ENCODE results near the gene SRCAP. TPM values are rescaled to one million over a fixed set of nuclear protein-coding genes. Genes with fewer than 3 reads are reported as not detected.

SRCAP gene
- total RNA-seq, 1 donor: 15.1 TPM

DNA sequence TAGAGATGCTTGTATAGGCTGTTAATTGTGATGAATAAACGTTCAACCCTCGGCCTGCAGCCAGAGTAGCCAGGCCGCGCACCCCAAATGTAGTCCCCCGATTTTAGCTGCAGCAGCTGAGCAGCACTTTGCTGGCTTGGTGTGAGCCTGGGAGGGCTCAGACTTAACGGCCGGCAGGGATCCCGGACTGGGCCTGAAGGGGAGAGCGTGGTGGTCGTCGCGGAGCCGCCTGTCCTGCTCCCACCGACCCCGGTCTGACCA, 76.1 kb downstream of the SRCAP start:
- peak overlapping the region; percentile 75 for H3K4me3 ChIP-seq (ENCODE audit: low read depth, low read length)
- TF ChIP-seq, protein P1, sequence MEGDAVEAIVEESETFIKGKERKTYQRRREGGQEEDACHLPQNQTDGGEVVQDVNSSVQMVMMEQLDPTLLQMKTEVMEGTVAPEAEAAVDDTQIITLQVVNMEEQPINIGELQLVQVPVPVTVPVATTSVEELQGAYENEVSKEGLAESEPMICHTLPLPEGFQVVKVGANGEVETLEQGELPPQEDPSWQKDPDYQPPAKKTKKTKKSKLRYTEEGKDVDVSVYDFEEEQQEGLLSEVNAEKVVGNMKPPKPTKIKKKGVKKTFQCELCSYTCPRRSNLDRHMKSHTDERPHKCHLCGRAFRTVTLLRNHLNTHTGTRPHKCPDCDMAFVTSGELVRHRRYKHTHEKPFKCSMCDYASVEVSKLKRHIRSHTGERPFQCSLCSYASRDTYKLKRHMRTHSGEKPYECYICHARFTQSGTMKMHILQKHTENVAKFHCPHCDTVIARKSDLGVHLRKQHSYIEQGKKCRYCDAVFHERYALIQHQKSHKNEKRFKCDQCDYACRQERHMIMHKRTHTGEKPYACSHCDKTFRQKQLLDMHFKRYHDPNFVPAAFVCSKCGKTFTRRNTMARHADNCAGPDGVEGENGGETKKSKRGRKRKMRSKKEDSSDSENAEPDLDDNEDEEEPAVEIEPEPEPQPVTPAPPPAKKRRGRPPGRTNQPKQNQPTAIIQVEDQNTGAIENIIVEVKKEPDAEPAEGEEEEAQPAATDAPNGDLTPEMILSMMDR (IDR thresholded peaks at IDR 0.05; ENCODE audit: insufficient read depth, low read depth, low read length): no peak
- no peak for DNase-seq (ENCODE audit: low read depth)

DNA sequence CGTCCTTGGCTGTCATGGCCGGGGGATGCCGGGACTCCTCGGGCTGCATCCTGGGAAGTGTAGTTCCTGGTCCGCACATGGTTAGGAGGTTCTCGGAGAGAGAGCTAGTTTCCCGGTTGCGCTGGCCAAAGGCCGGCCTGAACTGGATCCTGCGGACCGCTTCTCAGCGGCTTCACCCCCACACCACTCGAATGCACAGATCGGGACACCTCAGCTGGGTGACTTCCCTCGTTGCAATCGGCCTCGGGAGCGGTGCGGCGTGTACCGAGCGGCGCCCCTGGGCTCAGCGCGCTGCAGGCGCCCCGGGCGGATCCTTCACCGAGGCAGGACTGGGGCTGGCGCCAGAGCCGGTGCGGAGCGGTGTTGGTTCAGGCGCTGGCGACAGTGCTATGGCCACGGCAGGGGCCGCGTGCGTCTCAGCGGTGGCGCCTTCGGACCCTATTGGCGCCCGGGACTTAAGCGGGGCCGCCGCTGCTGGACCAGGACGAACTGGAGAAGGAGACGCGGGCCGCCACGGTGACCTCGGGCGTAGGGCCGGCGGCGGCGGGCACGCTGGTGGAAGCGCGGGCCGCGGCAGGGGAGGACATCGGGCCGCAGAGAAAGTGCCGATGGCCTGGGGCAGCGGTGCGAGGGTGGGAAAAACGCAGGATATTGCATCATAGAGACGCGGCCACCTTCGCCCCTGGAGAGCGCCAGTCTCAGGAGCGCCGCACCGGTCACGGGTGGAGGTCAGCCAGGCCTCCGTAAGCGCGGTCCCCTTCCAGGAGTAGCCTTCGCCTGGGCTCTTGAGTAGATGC, 76.6 kb downstream of the SRCAP start:
- TF ChIP-seq, protein P1 (IDR thresholded peaks at IDR 0.05; ENCODE audit: insufficient read depth, low read depth, low read length): no peak
- DNase-seq (ENCODE audit: low read depth): peak; percentile 70
- H3K4me3 ChIP-seq (ENCODE audit: low read depth, low read length): peak overlapping the region; percentile 75

DNA sequence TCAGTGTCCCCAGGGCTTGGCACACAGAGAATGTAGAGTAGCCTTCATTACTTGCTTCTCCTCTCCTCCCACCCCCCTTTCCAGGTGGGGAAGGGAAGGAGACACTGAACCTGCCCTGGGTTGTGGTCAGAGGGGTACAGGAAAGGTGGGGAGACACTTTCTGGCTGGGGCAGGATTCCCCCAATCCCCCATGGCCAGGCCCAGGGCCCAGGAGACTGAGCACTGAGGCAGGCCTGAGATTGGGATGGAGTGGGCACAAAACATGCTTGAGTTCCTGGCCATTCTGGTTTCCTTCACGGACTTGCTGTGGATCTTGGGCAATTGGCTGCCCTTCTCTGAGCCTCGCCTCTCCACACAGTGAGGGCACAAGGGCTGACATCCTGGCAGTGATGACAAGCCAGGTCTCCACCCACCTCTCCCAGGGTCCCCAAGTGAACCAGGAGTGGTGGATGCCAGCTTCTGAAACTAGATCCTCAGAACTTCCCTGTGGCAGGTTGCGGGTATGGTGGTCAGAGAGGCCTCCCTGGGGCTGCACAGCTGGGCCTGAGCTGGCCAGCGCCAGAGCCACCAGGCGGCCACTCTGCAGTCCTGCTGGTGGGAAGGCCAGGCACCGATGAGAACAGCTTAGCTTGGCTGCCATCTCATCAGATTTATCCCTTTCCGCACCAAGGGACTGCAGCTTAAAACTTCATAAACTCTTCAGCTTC, 78.8 kb downstream of the SRCAP start:
- DNase-seq (ENCODE audit: low read depth): no peak
- TF ChIP-seq, protein P1 (IDR thresholded peaks at IDR 0.05; ENCODE audit: insufficient read depth, low read depth, low read length): no peak
- no peak overlapping the region for H3K4me3 ChIP-seq (ENCODE audit: low read depth, low read length)

DNA sequence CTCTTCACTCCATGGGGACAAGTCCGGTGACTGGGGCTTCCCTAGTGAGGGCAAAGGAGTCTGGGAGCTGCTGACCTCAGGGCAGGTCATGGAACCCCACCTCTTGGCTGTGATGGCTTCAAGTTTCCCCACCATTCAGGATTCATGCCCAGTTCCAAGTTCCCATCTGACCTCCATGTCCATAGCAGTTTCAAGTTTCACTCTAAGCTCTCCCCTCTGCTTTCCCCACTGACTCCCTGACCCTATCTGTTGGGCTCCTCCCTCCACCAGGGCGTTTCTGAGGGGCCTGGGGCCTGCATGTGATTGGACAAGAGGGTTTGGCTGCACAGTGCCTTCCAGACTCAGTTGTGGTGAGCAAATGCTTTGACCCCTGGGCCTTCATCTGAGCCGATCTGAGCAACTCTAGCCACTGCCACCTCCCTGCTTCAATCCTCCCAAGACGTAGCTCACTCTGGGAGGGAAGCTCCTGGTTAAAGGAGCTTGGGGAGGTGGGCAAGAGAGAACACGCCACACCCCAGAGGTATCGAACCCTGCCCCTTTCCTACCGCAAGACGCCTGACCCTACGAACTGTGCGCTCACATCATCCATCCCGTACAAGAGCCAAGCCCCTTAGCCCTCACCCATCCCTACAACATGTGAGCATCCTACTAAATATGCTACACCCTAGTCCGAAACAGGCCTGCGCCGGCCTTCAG, 79.7 kb downstream of the SRCAP start:
- no peak overlapping the region for H3K4me3 ChIP-seq (ENCODE audit: low read depth, low read length)
- DNase-seq (ENCODE audit: low read depth): peak; percentile 77
- TF ChIP-seq, protein P1 (IDR thresholded peaks at IDR 0.05; ENCODE audit: insufficient read depth, low read depth, low read length): no peak

DNA sequence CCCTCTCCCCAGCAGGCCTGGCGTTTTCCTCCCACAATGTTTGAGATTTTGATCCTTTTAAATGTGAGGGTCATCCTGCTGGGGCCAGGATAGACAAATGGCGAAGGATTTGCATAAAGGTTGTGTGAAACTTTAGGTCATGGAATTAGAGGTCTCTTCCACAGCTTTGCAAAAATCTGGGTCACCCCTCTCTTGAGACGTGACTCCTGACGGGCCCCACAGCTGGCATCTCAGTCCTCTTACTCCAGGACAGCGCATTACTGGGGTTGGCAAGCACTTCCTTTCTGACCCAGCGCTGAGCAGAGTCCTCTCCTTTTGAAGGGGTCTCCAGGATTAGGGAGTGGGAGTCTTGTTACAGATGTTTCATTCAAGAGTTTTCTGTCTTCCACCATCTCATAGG, 80.6 kb downstream of the SRCAP start:
- no peak overlapping the region for H3K4me3 ChIP-seq (ENCODE audit: low read depth, low read length)
- no peak for DNase-seq (ENCODE audit: low read depth)
- TF ChIP-seq, protein P1 (IDR thresholded peaks at IDR 0.05; ENCODE audit: insufficient read depth, low read depth, low read length): no peak

- no peak overlapping the region for H3K4me3 ChIP-seq (ENCODE audit: low read depth, low read length)
- TF ChIP-seq, protein P1 (IDR thresholded peaks at IDR 0.05; ENCODE audit: insufficient read depth, low read depth, low read length): no peak
- DNase-seq (ENCODE audit: low read depth): no peak
These were observed 81.0 kb downstream of the SRCAP start for GRCh38 chr16:30780021-30780420.
